NT2/D1 (cell line): ENCODE results near the gene WNT3A.

Experiments
- YY1 ChIP-seq: IDR thresholded peaks from 2 replicates; pipeline ENCODE4 v1.6.1; 2011; ENCODE audit not compliant: insufficient read length, insufficient read depth
- ZNF274 ChIP-seq: IDR thresholded peaks from 2 replicates; pipeline ENCODE4 v1.6.1; 2011; ENCODE audit warnings: mild to moderate bottlenecking, low read depth, low read length

- TF ChIP-seq YY1 (no peak), ZNF274 (no peak)
Measured at GRCh38 chr1:228044961-228045360, 38.2 kb downstream of the WNT3A start.
